ENCODE results near the gene TBCD. TPM values are rescaled to one million over a fixed set of nuclear protein-coding genes. Genes with fewer than 3 reads are reported as not detected.
A peak's percentile ranks its signal among the peaks of the same experiment; 100 is the strongest.
"Not testable (repeated sequence)": the region's sequence is repeated elsewhere in the genome, so short reads cannot be mapped to it uniquely, and the experiment has no call there.

Gene TBCD
- total RNA-seq, 1 donor from 2014 or later, result 118 TPM

GRCh38 chr17:82950525-82951102 is 198.7 kb downstream of the TBCD start:
- H3K9me3 Mint-ChIP-seq (ENCODE audit: unreplicated experiment), result peaks cover 63% of the 10 kb centered on the region

GRCh38 chr17:82952019-82952418 is 200.2 kb downstream of the TBCD start:
- Mint-ChIP-seq H3K4me3 (ENCODE audit: unreplicated experiment) (no peak overlapping the region), H3K27ac (ENCODE audit: unreplicated experiment) (no peak overlapping the region), H3K9me3 (ENCODE audit: unreplicated experiment) (peaks cover 61% of the 10 kb centered on the region), H3K4me1 (ENCODE audit: low read depth, unreplicated experiment) (no peaks in the 10 kb centered on the region), H3K27me3 (ENCODE audit: unreplicated experiment) (peaks cover 8% of the 10 kb centered on the region), H3K36me3 (ENCODE audit: unreplicated experiment) (peaks cover 68% of the 10 kb centered on the region)
- DNase-seq, result no peak
- TF ChIP-seq, protein P1, sequence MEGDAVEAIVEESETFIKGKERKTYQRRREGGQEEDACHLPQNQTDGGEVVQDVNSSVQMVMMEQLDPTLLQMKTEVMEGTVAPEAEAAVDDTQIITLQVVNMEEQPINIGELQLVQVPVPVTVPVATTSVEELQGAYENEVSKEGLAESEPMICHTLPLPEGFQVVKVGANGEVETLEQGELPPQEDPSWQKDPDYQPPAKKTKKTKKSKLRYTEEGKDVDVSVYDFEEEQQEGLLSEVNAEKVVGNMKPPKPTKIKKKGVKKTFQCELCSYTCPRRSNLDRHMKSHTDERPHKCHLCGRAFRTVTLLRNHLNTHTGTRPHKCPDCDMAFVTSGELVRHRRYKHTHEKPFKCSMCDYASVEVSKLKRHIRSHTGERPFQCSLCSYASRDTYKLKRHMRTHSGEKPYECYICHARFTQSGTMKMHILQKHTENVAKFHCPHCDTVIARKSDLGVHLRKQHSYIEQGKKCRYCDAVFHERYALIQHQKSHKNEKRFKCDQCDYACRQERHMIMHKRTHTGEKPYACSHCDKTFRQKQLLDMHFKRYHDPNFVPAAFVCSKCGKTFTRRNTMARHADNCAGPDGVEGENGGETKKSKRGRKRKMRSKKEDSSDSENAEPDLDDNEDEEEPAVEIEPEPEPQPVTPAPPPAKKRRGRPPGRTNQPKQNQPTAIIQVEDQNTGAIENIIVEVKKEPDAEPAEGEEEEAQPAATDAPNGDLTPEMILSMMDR (IDR thresholded peaks at IDR 0.05; ENCODE audit: partially characterized antibody, unreplicated experiment), result no peak

More at GRCh38 chr17:82950525-82951102, 198.7 kb downstream of the TBCD start:
- H3K36me3 Mint-ChIP-seq (ENCODE audit: unreplicated experiment), result peaks cover 80% of the 10 kb centered on the region
- peaks cover 10% of the 10 kb centered on the region for H3K27me3 Mint-ChIP-seq (ENCODE audit: unreplicated experiment)
- H3K27ac Mint-ChIP-seq (ENCODE audit: unreplicated experiment), result peak overlapping the region; percentile 43
- H3K4me1 Mint-ChIP-seq (ENCODE audit: low read depth, unreplicated experiment), result no peaks in the 10 kb centered on the region
- TF ChIP-seq, protein P1 (IDR thresholded peaks at IDR 0.05; ENCODE audit: partially characterized antibody, unreplicated experiment), result no peak
- DNase-seq, result no peak
- no peak overlapping the region for H3K4me3 Mint-ChIP-seq (ENCODE audit: unreplicated experiment)

DNA sequence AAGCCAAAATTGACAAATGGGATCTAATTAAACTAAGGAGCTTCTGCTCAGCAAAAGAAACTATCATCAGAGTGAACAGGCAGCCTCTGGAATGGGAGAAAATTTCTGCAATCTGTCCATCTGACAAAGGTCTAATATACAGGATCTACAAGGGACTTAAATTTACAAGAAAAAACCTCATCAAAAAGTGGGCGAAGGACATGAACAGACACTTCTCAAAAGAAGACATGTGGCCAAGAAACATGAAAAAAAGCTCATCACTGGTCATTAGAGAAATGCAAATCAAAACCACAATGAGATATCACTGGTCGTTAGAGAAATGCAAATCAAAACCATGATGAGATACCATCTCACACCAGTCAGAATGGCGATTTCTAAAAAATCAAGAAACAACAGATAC is 203.2 kb downstream of the TBCD start:
- H3K27ac Mint-ChIP-seq (ENCODE audit: unreplicated experiment); H3K4me1 Mint-ChIP-seq (ENCODE audit: low read depth, unreplicated experiment); H3K27me3 Mint-ChIP-seq (ENCODE audit: unreplicated experiment); H3K4me3 Mint-ChIP-seq (ENCODE audit: unreplicated experiment); DNase-seq: not testable (repeated sequence)
- H3K36me3 Mint-ChIP-seq (ENCODE audit: unreplicated experiment), result peaks cover 44% of the 10 kb centered on the region
- H3K9me3 Mint-ChIP-seq (ENCODE audit: unreplicated experiment), result peaks cover 42% of the 10 kb centered on the region

GRCh38 chr17:82955627-82956026 is 203.8 kb downstream of the TBCD start:
- peaks cover 38% of the 10 kb centered on the region for H3K9me3 Mint-ChIP-seq (ENCODE audit: unreplicated experiment)
- H3K36me3 Mint-ChIP-seq (ENCODE audit: unreplicated experiment), result peaks cover 39% of the 10 kb centered on the region
- H3K4me3 Mint-ChIP-seq (ENCODE audit: unreplicated experiment); H3K27ac Mint-ChIP-seq (ENCODE audit: unreplicated experiment); DNase-seq; H3K4me1 Mint-ChIP-seq (ENCODE audit: low read depth, unreplicated experiment); H3K27me3 Mint-ChIP-seq (ENCODE audit: unreplicated experiment): not testable (repeated sequence)

DNA sequence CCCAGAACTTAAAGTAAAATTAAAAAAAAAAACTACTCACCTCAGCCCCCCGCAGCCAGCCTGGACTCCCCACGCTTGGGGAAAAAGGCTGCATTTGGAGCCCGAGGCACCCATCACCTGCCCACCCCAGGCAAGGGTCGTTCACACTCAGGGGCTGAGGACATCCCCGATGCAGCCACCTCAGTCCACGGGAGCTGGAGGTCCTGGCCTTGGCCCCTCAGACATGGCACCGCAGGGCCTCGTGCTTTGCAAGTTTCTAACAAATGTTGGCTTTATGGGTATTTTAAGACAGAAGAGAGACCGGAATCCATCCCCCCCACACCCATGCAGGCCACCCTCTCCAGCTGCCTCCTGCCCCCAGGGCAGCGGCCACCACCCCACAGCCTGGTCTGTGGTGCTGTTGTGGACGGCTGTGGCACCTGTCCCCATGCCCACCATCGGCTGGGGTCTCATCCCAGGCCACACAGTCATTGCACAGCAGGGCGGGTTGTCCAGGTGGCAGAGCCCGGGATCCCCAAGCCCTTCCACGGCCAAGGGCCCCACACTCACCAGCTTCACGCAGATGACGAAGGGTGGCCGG is 204.4 kb downstream of the TBCD start:
- TF ChIP-seq, protein P1 (IDR thresholded peaks at IDR 0.05; ENCODE audit: partially characterized antibody, unreplicated experiment), result no peak
- Mint-ChIP-seq H3K9me3 (ENCODE audit: unreplicated experiment) (peaks cover 37% of the 10 kb centered on the region), H3K27ac (ENCODE audit: unreplicated experiment) (no peak overlapping the region), H3K27me3 (ENCODE audit: unreplicated experiment) (peaks cover 2% of the 10 kb centered on the region), H3K4me3 (ENCODE audit: unreplicated experiment) (no peak overlapping the region), H3K36me3 (ENCODE audit: unreplicated experiment) (peaks cover 34% of the 10 kb centered on the region), H3K4me1 (ENCODE audit: low read depth, unreplicated experiment) (no peaks in the 10 kb centered on the region)
- DNase-seq, result no peak

GRCh38 chr17:82956726-82957468 is 205.0 kb downstream of the TBCD start:
- H3K4me3 Mint-ChIP-seq (ENCODE audit: unreplicated experiment), result no peak overlapping the region
- DNase-seq, result no peak
- H3K27me3 Mint-ChIP-seq (ENCODE audit: unreplicated experiment), result peaks cover 2% of the 10 kb centered on the region
- no peaks in the 10 kb centered on the region for H3K4me1 Mint-ChIP-seq (ENCODE audit: low read depth, unreplicated experiment)
- H3K27ac Mint-ChIP-seq (ENCODE audit: unreplicated experiment), result no peak overlapping the region
- peaks cover 35% of the 10 kb centered on the region for H3K9me3 Mint-ChIP-seq (ENCODE audit: unreplicated experiment)
- H3K36me3 Mint-ChIP-seq (ENCODE audit: unreplicated experiment), result peaks cover 27% of the 10 kb centered on the region
- TF ChIP-seq, protein P1 (IDR thresholded peaks at IDR 0.05; ENCODE audit: partially characterized antibody, unreplicated experiment), result no peak

Data from glutamatergic neuron (in vitro differentiated cells).